Myocyte (in vitro differentiated cells): Measurements from ENCODE around the gene SLC48A1. TPM values are rescaled to one million over a fixed set of nuclear protein-coding genes. Genes with fewer than 3 reads are reported as not detected.

Experiments
- DNase-seq: peaks from one replicate; pipeline ENCODE4 v3.0.0-alpha.2; 2012; ENCODE audit warnings: low read depth
- total RNA-seq: library from RNA; depleted of rRNA; stranded (reverse); fragments of >200 nt; gene quantifications from 2 replicates; pipeline ENCODE4 v1.2.3, GENCODE V29; 2014

SLC48A1 gene
- total RNA-seq, 1 donor from 2014 or later: 4.0 TPM

- DNase-seq: no peak
Observed at GRCh38 chr12:47776471-47777143, 3.6 kb downstream of the SLC48A1 start.

GRCh38 chr12:47777151-47777550, 4.1 kb downstream of the SLC48A1 start:
- no peak for DNase-seq

DNA sequence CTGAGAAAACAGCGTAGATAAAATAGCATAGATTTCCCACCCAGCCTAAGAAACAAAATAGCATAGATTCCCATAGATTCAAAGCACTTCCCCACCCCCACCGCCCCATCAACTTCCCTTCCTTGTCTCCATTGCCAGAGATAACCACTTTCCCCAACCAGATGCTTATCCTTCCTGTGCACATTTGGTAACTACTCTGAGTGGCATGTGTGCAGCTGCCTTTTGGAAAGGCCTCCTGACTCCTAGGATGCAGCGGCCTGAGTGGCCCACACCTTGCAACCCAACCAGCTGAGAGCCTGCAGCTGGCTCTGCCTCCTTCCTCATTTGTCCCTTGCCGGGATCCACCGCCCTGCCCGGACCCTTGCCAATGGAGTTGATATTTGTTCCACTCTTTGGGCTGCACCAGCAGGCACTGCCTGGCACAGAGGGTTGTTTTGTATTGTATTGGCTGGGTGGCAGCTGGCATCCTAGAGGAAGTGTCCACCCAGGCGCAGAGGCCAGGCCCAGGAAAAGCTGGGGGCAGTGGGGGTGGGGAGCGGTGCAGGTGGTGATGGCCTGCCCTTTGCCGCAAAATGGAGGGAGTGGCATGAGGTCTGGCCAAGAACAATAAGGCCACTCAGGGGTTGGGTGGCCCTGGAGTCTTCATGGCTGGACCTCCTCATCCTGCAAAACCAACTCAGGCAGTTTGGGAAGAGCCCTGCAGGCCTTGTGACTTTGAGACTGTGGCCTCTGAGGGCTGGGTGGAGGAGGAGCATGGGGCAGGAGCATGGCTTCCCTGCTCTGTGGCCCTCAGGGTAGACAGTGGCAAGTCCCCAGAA, 4.9 kb downstream of the SLC48A1 start:
- peak; percentile 53 for DNase-seq

- DNase-seq: no peak
Observed at GRCh38 chr12:47778881-47779280, 5.8 kb downstream of the SLC48A1 start.

DNA sequence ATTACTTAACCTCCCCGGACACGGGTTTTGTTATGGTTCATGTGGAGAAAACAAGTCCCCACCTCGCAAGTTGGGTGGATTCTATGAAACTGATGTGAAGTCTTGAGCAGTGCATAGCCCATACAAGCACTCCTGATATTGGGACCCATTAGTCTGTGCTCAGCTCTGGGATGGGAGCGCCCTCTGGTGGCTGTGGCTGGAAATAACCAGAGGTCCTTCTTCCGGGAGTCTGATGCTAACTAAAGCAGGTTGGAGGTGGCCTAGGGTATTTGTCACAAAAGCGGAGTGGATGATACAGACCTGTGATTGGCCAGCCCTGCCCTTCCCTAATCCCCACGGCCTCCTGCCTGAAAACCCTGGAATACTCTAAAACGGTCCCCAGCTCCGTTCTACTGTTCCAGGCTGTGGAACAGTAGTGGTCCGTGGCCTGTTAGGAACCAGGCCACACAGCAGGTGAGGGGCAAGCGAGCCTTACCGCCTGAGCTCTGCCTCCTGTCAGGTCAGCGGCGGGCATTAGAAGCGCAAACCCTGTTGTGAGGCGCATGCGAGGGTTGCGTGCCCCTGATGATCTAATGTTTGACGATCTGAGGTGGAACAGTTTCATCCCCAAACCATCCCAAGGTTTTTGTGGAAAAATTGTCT, 6.4 kb downstream of the SLC48A1 start:
- peak; percentile 87 for DNase-seq

GRCh38 chr12:47779943-47780504, 7.0 kb downstream of the SLC48A1 start:
- no peak for DNase-seq

DNA sequence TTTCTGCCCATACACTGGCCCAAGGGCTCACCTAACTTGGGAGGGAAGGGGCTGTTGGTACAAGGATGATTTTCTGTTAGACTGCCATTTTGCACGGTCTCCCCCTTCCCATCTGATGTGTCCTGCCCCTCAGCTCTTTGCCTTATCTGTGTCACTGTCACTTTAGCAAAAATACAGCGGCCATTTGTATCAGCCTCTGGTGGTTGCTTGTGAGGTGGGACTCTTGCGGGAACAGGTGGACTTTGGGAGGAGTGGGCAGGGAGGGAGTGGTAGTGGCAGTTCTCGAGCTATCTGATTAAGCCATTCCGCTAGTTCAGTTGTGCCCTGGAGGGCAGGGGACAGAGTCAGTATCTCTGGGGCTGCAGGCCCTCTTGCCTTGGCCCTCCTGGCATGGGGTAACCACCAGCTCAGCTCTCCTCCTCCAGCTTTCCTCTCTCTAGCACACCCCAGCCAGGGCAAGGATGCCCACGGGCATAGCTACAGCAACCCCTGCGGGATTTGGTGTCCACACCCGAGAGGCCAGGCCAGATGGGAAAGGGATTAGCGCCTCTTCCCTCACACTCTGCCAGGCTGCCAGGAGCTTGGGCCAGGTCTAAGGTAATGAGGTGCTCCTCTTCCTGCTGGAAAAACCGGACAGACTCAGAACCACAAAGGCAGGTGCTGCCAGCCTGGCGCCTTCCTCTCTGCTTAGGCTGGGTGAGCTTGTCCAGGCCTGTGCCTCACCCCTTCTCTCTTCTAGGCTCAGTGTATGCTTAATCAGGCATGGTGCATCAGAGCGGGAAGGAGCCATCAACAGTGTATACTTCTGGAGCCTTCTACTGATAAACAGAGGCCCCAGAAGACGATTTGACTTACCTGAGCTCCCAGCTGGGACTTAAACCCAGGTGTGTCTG, 8.7 kb downstream of the SLC48A1 start:
- peak; percentile 43 for DNase-seq

- DNase-seq: no peak
Observed at GRCh38 chr12:47782372-47782770, 9.3 kb downstream of the SLC48A1 start.

GRCh38 chr12:47783024-47783755, 10.2 kb downstream of the SLC48A1 start:
- no peak for DNase-seq

GRCh38 chr12:47783821-47784819, 11.1 kb downstream of the SLC48A1 start:
- no peak for DNase-seq

- no peak for DNase-seq
Observed at GRCh38 chr12:47785036-47785886, 12.2 kb downstream of the SLC48A1 start.

GRCh38 chr12:47785887-47786661, 13.0 kb downstream of the SLC48A1 start:
- no peak for DNase-seq

DNA sequence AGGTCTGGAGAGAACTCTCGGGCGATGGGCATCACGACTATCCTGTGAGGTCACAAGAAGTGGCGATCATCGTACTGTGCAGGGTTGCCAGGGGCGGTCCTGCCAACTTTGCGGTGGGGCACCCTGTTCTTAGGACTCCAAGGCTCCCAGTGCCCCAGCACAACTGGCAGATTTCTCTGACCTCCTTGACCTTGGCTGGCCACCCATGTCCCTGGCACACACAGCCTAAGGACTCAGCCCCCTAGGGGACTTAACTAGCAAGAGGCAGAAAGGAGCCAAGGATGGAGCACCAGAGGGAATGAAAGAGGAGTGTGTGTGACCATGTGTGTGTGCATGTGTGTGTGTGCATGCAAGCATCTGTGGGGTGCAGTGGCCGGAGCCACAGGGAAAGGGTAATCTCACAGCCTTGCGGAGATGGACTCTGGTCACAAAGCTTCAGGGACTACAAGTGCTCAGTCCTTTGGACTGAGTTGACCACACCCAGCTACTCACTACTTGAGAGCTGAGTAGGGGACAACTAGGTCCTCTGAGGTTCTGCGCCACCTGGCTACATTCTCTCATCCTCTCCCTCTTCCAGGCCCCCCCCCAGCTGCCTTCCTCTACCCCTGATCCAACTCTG, 13.7 kb downstream of the SLC48A1 start:
- no peak for DNase-seq

- DNase-seq: no peak
Observed at GRCh38 chr12:47787596-47788319, 14.7 kb downstream of the SLC48A1 start.

GRCh38 chr12:47789141-47789540, 16.1 kb downstream of the SLC48A1 start:
- DNase-seq: no peak
